ENCODE measurements around the gene MYO10.
A peak's percentile ranks its signal among the peaks of the same experiment; 100 is the strongest.

Gene MYO10

GRCh38 chr5:16810208-16810854 is 125.8 kb downstream of the MYO10 start:
- no peak for DNase-seq

DNA sequence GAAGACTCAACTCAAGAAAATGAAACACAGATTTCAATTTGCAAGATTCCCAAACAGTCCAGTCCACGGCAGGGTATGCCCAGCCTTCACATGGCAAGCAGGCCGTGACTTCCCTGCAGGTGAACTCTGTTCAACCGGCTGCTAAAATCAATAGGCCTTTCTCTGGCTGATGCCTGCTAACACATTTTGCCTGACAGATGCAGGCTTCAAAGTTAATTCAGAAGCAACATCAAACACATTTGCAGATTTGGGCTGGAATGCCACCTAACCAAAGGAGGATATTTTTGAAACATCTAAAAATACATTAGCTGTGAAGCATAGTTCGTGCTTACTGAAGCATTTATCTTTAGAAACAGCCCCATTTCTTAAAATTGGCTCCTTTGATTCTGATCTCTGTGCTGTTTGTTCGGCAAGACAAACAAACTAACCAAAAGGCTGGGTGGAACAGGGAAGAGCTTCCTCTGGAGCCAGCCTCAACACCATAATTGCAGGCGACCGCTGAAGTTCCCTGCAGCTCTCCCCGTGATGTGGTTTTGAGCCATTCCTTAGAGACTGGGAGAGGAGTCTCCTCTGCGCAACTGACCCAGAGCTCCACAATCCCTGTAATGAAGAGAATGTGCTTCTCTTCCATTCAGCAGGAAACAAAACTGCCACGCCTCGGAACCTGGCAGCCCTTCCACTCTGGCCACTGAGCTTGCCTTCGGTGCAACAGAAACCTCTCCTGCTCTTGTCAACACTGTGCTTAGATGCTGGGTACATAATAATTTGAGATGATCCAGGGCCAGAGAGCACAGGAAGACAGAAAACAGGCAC is 126.5 kb downstream of the MYO10 start:
- no peak for DNase-seq

DNA sequence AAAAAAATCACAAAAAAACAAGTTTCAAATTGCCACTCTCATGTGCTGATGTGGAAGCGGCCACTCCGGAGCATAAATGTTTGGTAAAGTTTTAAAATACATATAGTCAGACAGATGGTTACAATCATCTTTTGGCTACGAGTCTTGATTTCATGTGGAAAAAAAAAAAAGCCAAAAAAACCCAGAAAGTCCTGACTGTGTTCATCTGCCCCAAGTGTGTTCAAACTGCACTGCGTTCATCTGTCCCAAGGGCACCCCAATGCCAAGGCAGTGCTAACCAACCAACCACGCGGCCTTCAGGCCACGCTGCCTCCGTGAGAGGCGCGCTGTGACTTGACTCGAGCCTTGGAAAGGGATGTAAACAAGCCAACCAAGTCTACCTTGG is 127.1 kb downstream of the MYO10 start:
- DNase-seq = no peak

DNA sequence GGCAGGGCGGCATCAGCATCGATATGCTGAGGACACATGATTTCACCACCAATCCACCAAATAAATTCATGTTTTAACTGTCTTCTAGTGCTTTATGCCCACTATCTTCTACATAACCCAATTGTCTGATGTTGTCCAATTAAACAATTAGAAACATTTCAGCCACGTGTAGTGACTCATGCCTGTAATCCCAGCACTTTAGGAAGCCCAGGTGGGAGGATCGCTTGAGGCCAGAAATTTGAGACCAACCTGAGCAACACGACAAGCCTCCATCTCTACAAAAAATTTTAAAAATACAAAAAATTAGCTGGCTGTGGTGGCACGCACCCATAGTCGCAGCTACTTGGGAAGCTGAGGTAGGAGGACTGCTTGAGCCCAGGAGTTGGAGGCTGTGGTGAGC is 128.1 kb downstream of the MYO10 start:
- DNase-seq = no peak

DNA sequence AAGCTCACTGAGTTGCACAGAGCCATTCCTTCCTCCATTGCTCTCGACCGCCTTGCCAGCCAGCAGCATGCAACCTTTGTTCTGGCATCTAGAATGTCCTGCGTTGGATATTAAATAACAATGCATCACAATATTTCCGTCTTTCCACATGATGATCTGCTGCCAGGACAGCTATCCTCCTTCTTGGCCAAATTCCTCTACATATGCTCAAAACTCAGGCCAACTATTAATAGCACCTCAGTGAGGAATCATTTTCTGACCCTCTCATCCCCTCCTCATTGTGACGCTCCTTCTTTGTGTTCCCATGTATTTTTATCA is 128.6 kb downstream of the MYO10 start:
- no peak for DNase-seq

DNA sequence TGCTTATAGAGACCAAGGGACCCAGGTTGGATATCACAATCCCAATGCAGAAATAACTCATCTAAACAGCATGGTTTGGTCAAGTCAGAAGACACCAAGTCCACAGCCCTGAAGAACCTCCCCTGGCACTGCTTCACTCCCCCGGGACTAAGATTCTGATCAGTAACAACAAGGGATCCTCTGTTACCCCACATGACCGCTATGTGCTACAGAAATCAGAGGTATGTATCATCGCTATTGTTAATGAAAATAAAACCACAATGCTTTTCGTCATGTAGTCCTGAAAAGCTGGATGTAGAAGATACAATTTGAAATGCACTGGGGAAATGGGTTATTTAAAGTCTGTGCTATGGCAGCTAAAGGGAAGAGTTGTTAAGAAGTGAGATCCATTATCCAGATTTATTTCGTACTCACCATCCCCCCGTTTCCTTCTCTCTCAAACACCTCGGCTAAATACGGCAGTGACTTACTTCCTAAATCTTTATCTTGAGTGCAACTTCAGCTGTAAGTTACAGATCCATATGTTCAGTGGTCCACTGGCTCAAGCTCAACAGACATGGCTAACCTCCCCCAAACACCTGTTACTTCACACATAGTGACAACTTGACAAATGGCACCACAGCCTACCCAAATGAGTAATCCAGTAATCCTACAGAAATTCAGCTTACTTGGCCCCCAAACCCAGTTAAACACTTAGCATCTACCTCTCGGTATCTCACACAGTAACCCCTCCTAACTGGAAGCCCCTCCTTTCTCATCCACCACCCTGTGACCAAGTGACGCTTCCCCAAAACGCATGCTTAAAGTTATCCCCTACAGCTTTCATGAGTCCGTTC is 129.2 kb downstream of the MYO10 start:
- no peak for DNase-seq

GRCh38 chr5:16805486-16805885 is 130.6 kb downstream of the MYO10 start:
- no peak for DNase-seq

GRCh38 chr5:16803831-16804230 is 132.3 kb downstream of the MYO10 start:
- DNase-seq = no peak

DNA sequence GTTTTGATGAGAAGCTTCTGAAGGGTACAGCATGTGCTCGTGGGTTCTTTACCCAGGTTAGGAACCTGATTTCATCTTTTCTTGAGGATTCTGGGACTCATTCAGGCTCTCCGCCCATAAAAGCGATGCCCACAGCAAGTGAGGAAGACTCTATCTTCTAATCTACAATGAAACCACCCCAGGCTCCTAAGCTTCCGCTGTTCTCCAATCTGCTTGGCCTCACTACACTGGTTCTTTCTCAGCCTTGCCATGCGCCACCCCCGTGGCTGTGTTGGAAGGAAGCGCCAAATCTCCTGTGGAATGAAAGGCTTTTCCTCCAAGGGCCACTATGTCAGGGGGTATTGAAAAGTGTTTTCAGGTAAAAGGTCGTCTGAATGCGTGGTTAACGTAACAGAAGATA is 135.6 kb downstream of the MYO10 start:
- DNase-seq = no peak

- DNase-seq = no peak
Measured at GRCh38 chr5:16799796-16800195, 136.3 kb downstream of the MYO10 start.

DNA sequence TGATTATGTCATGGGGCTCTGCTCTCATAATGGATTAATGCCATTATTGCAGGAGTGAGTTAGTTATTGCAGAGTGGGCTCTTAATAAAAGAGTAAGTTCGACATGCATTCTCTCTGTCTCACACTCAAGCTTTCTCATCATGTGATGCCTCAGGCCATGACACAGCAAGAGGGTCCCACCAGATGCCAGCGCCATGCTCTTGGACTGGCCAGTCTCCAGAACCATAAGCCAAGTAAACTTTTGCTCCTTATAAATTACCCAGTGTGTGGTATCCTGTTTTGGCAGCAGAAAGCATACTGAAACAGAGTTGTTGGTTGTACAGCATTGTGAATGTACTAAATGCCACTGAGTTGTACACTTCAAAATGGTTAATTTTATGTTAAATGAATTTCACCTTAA is 138.1 kb downstream of the MYO10 start:
- DNase-seq = no peak

GRCh38 chr5:16794269-16794913 is 141.7 kb downstream of the MYO10 start:
- no peak for DNase-seq

GRCh38 chr5:16792598-16793275 is 143.4 kb downstream of the MYO10 start:
- peak in 1 of 14 donors; percentile 46 for DNase-seq

DNA sequence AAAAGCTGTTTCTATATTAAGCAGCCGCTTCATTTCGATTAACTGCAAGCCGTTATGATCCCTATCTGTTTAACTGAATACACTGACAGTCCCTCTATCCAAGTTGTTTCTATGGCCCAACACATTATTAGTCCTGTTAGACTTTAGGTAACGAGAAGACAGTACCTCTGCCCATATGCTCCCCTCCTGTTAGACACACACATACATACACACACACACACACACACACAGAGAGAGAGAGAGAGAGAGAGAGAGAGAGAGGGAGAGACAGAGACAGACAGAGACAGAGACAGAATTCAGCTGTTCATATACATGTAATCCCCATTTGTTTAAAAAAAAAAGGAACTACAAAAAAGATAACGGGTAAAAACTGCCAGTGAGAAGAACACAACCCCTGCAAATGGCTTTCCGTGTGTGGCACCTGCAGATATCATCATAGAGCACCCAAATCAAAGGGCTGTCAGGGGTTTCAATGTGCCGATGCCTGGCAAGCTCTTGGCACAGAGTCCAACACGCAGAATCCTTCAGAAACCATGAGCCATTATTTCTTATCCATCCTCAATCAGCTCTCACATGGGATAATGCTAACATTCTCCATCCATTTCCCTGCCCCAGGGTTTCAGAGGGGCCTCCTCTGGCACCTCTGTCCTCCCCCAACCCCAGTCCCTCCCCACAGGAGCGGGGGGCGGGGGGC is 144.0 kb downstream of the MYO10 start:
- DNase-seq = peak in 1 of 14 donors; percentile 33

DNA sequence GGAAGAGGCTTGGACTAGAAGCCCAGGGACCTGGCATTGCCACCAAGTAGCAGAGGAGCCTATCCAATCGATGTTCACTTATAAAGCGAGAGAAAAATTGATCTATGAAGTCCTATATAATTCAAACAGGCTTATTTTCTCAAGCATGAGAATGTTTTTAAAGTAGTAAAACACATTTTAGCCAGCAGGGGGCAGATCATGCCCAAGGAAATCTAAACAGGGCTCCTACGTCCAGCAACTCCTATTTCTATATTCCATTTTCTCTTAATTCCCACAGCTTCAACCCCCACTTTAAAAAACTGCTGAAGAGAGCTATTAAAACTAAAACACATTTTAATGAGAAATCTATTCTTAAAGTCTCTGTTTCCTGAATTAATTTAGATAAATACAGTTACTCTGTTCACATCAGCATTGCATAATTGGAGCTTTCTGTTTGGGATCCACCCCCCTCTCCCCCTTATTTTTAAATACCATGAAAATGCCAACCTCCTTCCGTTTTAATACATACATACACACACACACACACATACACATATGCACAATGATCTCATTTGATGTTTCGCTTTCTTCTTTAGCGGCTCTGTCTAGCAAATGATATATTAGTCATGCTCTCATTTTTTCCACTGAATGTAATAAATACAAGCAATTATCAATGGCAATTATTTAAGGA is 144.9 kb downstream of the MYO10 start:
- peak in 3 of 14 donors; percentile 1 to 27 (median 14) for DNase-seq

DNA sequence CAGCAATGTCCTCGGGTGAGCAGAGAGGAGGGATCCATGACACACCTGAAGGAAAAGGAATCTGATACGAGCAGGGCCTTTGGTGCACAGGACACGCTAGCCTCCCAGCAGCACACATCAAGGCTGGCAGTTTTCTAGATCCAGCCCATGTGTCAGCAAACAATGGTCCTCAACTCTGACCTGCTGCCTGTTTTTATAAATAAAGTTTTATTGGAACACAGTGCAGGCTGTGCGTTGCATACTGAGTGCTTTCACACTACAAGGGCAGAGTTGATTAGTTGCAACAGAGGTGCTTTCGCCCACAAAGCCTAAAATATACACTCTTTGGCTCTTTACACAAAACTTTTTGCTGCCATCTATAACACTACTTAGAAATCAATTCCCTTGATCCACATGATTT is 147.1 kb downstream of the MYO10 start:
- DNase-seq = no peak

GRCh38 chr5:16787278-16787677 is 148.8 kb downstream of the MYO10 start:
- no peak for DNase-seq

DNA sequence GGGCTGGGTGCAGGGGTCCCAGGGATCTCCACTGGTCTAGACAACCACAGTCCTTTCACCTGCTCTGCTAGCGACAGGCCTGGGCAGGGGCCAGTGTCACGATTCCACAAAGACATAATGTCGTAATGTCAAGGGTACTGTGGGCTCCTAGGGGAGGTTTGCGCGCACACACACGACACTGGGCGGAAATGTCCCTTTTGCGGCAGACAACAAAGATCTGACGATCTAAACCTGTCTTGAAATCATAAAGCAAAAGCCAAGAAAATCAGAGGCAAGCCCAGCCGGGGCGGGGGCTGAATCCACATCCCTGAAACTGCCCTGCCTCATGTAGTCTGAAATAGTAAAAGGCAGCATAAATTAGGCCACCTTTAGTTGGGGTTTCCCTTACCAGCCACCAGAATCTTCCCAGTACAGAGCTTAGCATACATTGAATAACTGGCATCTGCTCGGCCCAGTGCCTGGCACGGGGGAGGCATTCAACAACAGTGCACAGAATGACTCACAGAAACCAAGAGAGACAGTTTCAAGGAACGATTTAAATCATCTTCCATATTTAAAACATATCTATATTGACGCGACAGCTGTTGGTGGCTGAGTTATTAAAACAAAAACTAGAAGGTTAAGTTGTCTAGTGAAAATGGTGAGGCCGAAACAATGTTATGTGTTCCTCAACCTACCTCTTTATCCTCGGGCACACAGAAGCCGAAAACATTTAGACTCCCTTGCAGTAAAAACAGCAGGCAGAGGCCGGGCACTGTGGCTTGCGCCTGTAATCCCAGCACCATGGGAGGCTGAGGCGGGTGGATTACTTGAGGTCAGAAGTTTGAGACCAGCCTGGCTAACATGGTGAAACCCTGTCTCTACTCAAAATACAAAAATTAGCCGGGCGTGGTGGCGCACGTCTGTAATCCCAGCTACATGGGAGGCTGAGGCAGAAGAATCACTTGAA is 151.0 kb downstream of the MYO10 start:
- no peak for DNase-seq

- no peak for DNase-seq
Measured at GRCh38 chr5:16784088-16784487, 152.0 kb downstream of the MYO10 start.

Data from C1 segment of cervical spinal cord (tissue), 14 donors.